ENCODE results near the gene PSMD13.

GRCh38 chr11:292211-293121, 55.7 kb downstream of the PSMD13 start:
- TF ChIP-seq CTCF (IDR thresholded peaks at IDR 0.05; ENCODE audit: low read length) (no peak), EZH2 (IDR thresholded peaks at IDR 0.05; ENCODE audit: borderline replicate concordance, low read length) (no peak)

All from OCI-LY1 (cell line).